Liver (tissue), 9 donors: ENCODE measurements around the gene SCAP. TPM values are rescaled to one million over a fixed set of nuclear protein-coding genes. Genes with fewer than 3 reads are reported as not detected.

Experiments
- DNase-seq: peaks from one replicate; pipeline ENCODE4 v3.0.0-alpha.2; 2017; ENCODE audit warnings: low spot score
- H3K27ac ChIP-seq, 2 donors: one replicate each; pipeline ENCODE4 v1.7.0; 2013; ENCODE audit warnings: inconsistent platforms in 2 of 2, low read length in 2 of 2, control low read depth in 1 of 2, low read depth in 1 of 2, mild to moderate bottlenecking in 1 of 2
- H3K27me3 ChIP-seq, 4 donors: one replicate each; pipeline versions ENCODE4 v1.6.1 to v1.7.0; 2013; ENCODE audit warnings: low read length in 3 of 4, inconsistent platforms in 1 of 4, mild to moderate bottlenecking in 1 of 4, moderate library complexity in 1 of 4; ENCODE audit not compliant: control insufficient read depth in 4 of 4, insufficient read depth in 4 of 4
- H3K36me3 ChIP-seq, 4 donors: one replicate each; pipeline versions ENCODE4 v1.6.1 to v1.7.0; 2013; ENCODE audit warnings: low read length in 3 of 4, mild to moderate bottlenecking in 3 of 4, low read depth in 1 of 4, moderate library complexity in 1 of 4; ENCODE audit not compliant: control insufficient read depth in 4 of 4, insufficient read depth in 3 of 4
- H3K4me1 ChIP-seq, 4 donors: one replicate each; pipeline versions ENCODE4 v1.6.1 to v1.7.0; 2013; ENCODE audit warnings: low read length in 3 of 4, mild to moderate bottlenecking in 3 of 4, moderate library complexity in 1 of 4; ENCODE audit not compliant: control insufficient read depth in 4 of 4, insufficient read depth in 4 of 4
- H3K4me3 ChIP-seq, 3 donors: one replicate each; pipeline versions ENCODE4 v1.6.1 to v1.7.0; 2013; ENCODE audit warnings: low read length in 3 of 3, control low read depth in 1 of 3, low read depth in 1 of 3, mild to moderate bottlenecking in 1 of 3
- H3K9ac ChIP-seq, 2 donors: one replicate each; pipeline ENCODE4 v1.7.0; 2013; ENCODE audit warnings: low read length in 2 of 2, mild to moderate bottlenecking in 2 of 2, moderate library complexity in 2 of 2, control low read depth in 1 of 2, low read depth in 1 of 2
- H3K9me3 ChIP-seq, 4 donors: one replicate each; pipeline versions ENCODE4 v1.6.1 to v1.7.0; 2013; ENCODE audit warnings: low read length in 3 of 4; ENCODE audit not compliant: control insufficient read depth in 4 of 4
- EGR1 ChIP-seq, 2 donors: IDR thresholded peaks; 2 replicates each; pipeline ENCODE4 v1.6.1; 2016 to 2018; ENCODE audit warnings: antibody characterized with exemption in 2 of 2, low read depth in 2 of 2
- FOXA1 ChIP-seq: IDR thresholded peaks from 2 replicates; pipeline ENCODE4 v1.6.1; 2016; ENCODE audit warnings: antibody characterized with exemption
- FOXA2 ChIP-seq: IDR thresholded peaks from 2 replicates; pipeline ENCODE4 v1.6.1; 2016; ENCODE audit warnings: antibody characterized with exemption
- GABPA ChIP-seq, 2 donors: IDR thresholded peaks in 1 of 2; conservative IDR thresholded peaks in 1 of 2; 2 replicates each; pipeline ENCODE4 v1.6.1; 2016; ENCODE audit warnings: antibody characterized with exemption in 2 of 2, mild to moderate bottlenecking in 1 of 2, moderate library complexity in 1 of 2
- HNF4A ChIP-seq, 2 donors: conservative IDR thresholded peaks; 2 replicates each; pipeline ENCODE4 v1.6.1; 2016; ENCODE audit warnings: antibody characterized with exemption in 2 of 2, mild to moderate bottlenecking in 2 of 2
- HNF4G ChIP-seq: IDR thresholded peaks from 2 replicates; pipeline ENCODE4 v1.6.1; 2016; ENCODE audit warnings: antibody characterized with exemption
- JUND ChIP-seq, 2 donors: IDR thresholded peaks; 2 replicates each; pipeline ENCODE4 v1.6.1; 2016; ENCODE audit warnings: antibody characterized with exemption in 2 of 2
- NR2F2 ChIP-seq: IDR thresholded peaks from 2 replicates; pipeline ENCODE4 v1.6.1; 2016; ENCODE audit warnings: antibody characterized with exemption
- RAD21 ChIP-seq, 2 donors: IDR thresholded peaks; 2 replicates each; pipeline ENCODE4 v1.6.1; 2016; ENCODE audit warnings: antibody characterized with exemption in 2 of 2, mild to moderate bottlenecking in 2 of 2
- RXRA ChIP-seq, 2 donors: IDR thresholded peaks; 2 replicates each; pipeline ENCODE4 v1.6.1; 2017 to 2018; ENCODE audit warnings: antibody characterized with exemption in 2 of 2, mild to moderate bottlenecking in 1 of 2
- SP1 ChIP-seq: IDR thresholded peaks from 2 replicates; pipeline ENCODE4 v1.6.1; 2018; ENCODE audit warnings: antibody characterized with exemption, mild to moderate bottlenecking
- TAF1 ChIP-seq: conservative IDR thresholded peaks from 2 replicates; pipeline ENCODE4 v1.6.1; 2016; ENCODE audit warnings: antibody characterized with exemption, mild to moderate bottlenecking
- YY1 ChIP-seq: IDR thresholded peaks from 2 replicates; pipeline ENCODE4 v1.6.1; 2016; ENCODE audit warnings: antibody characterized with exemption, mild to moderate bottlenecking
- WGBS: extraction: QIAGEN DNeasy Blood & Tissue Kit; methylation state at CpG from one replicate; pipeline ENCODE4 v1.1.7; 2013; 5-methylcytosine and 5-hydroxymethylcytosine counted together
- polyA plus RNA-seq, 2 donors: library from polyadenylated mRNA; stranded (reverse) in 1 of 2; unstranded in 1 of 2; fragments of 200-250 nt in 1 of 2; fragments of >200 nt in 1 of 2; fragmentation: Nextera tagmentation in 1 of 2; extraction: Ambion mirVana in 1 of 2; gene quantifications; one replicate each; pipeline versions ENCODE4 v1.2.1 to v1.2.3, GENCODE V29; 2013 to 2015
- total RNA-seq, 2 donors: library from RNA; depleted of rRNA; stranded (reverse); fragments of >200 nt; gene quantifications; one replicate each; pipeline ENCODE4 v1.2.3, GENCODE V29; 2014
- TF ChIP-seq, protein P1 (sequence below): fragments of 150-350 bp; IDR thresholded peaks from 2 replicates; pipeline ENCODE4 v1.5.1; 2017; ENCODE audit warnings: improper control_type of control experiment, low read depth, low read length; ENCODE audit not compliant: missing input control
- TF ChIP-seq, protein P2 (sequence below): IDR thresholded peaks from 2 replicates; pipeline ENCODE4 v1.6.1; 2016; ENCODE audit warnings: antibody characterized with exemption, mild to moderate bottlenecking
- TF ChIP-seq, protein P3 (sequence below): IDR thresholded peaks from 2 replicates; pipeline ENCODE4 v1.6.1; 2016; ENCODE audit warnings: antibody characterized with exemption
- TF ChIP-seq, protein P4 (sequence below): IDR thresholded peaks from 2 replicates; pipeline ENCODE4 v1.6.1; 2016; ENCODE audit warnings: antibody characterized with exemption
- TF ChIP-seq, protein P5 (sequence below): IDR thresholded peaks from 2 replicates; pipeline ENCODE4 v1.6.1; 2016; ENCODE audit warnings: antibody characterized with exemption
- donor health status: healthy.
- donor health status: healthy.
- donor health status: healthy.
- donor health status: healthy.
- donor health status: healthy.

SCAP gene
- total and polyA plus RNA-seq, 4 donors, result 25.9 to 84.8 (median 59.3) TPM

DNA sequence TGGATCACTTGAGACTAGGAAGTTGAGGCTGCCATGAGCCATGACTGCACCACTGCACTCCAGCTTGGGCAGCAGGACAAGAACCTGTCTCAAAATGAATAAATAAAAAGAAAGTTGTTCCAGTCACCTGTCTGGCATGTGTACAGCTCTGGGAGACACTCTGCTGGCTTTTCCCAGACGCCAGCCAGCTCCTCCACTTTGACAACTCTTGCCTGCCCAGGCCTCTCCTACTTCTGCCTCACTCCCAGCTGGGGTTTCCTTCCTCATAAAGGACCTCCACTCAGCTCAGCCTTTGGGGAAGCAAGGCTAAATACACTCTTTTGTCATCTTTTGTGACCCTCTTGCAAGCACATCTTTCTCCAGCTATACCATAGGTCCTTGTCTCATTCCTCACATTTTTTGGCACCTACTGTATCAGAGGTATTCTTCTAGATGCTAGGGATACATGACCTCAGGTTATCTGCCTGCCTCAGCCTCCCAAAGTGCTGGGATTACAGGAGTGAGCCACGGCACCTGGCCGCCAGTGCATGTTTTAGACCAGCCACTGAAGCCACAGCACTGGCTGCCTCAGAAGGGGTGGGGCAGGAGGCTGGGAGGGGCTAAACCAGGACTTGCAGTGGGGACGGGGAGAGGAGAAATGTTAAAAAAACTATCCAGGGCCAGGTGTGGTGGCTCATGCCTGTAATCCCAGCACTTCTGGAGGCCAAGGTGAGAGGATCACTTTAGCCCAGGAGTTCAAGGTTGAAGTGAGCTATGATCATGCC is 47.8 kb upstream of the SCAP start:
- H3K27me3 ChIP-seq, result no peaks in the 10 kb centered on the region
- WGBS, result 79% methylated on average over 4 of the region's 4 CpGs
- H3K4me3 ChIP-seq, result no peak overlapping the region
- H3K36me3 ChIP-seq, result no peaks in the 10 kb centered on the region
- DNase-seq, result no peak
- peaks cover 0 to 6% (median 3%) of the 10 kb centered on the region in 4 donors for H3K4me1 ChIP-seq
- H3K27ac ChIP-seq, result no peak overlapping the region
- no peak for TF ChIP-seq HNF4G
- no peak for TF ChIP-seq RAD21 (IDR thresholded peaks at IDR 0.05)
- TF ChIP-seq GABPA (IDR thresholded peaks at IDR 0.05 in 1 of 2, conservative IDR thresholded peaks at IDR 0.05 in 1 of 2), result no peak
- no peaks in the 10 kb centered on the region for H3K9me3 ChIP-seq
- H3K9ac ChIP-seq, result no peak overlapping the region

DNA sequence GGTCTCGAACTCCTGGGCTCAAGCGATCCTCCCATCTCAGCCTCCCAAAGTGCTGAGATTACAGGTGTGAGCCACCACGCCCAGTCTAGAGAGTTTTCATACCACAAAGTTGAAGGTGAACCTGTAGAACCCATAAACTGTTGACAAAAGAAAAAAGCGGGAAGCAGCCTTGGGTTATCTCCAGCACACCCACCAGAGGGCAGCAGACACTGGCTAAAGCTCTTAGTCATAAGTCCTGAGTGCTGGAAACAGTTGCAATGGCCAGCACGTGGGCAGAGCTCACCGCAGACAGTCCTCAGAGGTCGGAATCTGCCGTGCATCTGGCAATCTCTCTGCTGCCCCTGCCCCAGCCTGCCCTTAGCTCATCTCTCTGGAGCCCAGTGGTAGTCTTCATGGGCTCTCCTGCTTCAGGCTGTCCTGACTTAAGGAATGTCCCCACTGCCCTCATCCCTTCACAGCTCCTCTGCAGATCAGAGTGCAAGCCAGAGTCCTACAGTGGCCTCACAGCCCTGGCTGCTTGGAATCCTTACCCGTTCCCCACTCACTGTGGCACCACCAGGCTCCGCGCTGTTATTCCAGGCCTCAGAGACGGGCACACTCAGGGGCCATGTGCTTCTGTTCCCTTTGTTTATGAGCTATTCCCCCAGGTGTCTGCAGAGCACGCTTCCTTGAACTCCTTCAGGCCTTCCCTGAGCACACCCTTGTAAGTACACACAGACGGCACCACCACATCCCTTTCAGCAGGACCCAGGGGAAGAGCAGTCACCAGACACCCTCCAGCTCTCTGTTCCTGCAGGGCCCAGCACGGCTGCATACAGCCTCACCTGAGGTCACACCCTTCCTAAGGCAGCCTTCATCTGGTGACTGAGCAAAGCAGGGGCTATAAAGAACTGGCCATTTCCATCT is 46.6 kb upstream of the SCAP start:
- Histone ChIP-seq H3K27ac (no peak overlapping the region), H3K27me3 (no peaks in the 10 kb centered on the region), H3K4me1 (peaks cover 0 to 6% (median 3%) of the 10 kb centered on the region in 4 donors), H3K4me3 (no peak overlapping the region), H3K36me3 (no peaks in the 10 kb centered on the region), H3K9me3 (no peaks in the 10 kb centered on the region), H3K9ac (no peak overlapping the region)
- peak; percentile 80 for DNase-seq
- 34% methylated on average over 15 of the region's 15 CpGs for WGBS
- TF ChIP-seq TAF1 (no peak), SP1 (no peak), HNF4G (no peak), NR2F2 (no peak), GABPA (IDR thresholded peaks at IDR 0.05 in 1 of 2, conservative IDR thresholded peaks at IDR 0.05 in 1 of 2) (no peak), JUND (IDR thresholded peaks at IDR 0.05) (no peak), EGR1 (IDR thresholded peaks at IDR 0.05; ENCODE audit: low read depth in 2 of 2) (no peak), HNF4A (conservative IDR thresholded peaks at IDR 0.05) (peak in 1 of 2 donors; percentile 21), FOXA2 (no peak), YY1 (no peak), FOXA1 (peak; percentile 27), RAD21 (IDR thresholded peaks at IDR 0.05) (peak; percentile 99), RXRA (IDR thresholded peaks at IDR 0.05) (peak; percentile 10 to 14)
- TF ChIP-seq, protein P1, sequence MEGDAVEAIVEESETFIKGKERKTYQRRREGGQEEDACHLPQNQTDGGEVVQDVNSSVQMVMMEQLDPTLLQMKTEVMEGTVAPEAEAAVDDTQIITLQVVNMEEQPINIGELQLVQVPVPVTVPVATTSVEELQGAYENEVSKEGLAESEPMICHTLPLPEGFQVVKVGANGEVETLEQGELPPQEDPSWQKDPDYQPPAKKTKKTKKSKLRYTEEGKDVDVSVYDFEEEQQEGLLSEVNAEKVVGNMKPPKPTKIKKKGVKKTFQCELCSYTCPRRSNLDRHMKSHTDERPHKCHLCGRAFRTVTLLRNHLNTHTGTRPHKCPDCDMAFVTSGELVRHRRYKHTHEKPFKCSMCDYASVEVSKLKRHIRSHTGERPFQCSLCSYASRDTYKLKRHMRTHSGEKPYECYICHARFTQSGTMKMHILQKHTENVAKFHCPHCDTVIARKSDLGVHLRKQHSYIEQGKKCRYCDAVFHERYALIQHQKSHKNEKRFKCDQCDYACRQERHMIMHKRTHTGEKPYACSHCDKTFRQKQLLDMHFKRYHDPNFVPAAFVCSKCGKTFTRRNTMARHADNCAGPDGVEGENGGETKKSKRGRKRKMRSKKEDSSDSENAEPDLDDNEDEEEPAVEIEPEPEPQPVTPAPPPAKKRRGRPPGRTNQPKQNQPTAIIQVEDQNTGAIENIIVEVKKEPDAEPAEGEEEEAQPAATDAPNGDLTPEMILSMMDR, result peak; percentile 97
- TF ChIP-seq, protein P2, sequence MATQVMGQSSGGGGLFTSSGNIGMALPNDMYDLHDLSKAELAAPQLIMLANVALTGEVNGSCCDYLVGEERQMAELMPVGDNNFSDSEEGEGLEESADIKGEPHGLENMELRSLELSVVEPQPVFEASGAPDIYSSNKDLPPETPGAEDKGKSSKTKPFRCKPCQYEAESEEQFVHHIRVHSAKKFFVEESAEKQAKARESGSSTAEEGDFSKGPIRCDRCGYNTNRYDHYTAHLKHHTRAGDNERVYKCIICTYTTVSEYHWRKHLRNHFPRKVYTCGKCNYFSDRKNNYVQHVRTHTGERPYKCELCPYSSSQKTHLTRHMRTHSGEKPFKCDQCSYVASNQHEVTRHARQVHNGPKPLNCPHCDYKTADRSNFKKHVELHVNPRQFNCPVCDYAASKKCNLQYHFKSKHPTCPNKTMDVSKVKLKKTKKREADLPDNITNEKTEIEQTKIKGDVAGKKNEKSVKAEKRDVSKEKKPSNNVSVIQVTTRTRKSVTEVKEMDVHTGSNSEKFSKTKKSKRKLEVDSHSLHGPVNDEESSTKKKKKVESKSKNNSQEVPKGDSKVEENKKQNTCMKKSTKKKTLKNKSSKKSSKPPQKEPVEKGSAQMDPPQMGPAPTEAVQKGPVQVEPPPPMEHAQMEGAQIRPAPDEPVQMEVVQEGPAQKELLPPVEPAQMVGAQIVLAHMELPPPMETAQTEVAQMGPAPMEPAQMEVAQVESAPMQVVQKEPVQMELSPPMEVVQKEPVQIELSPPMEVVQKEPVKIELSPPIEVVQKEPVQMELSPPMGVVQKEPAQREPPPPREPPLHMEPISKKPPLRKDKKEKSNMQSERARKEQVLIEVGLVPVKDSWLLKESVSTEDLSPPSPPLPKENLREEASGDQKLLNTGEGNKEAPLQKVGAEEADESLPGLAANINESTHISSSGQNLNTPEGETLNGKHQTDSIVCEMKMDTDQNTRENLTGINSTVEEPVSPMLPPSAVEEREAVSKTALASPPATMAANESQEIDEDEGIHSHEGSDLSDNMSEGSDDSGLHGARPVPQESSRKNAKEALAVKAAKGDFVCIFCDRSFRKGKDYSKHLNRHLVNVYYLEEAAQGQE, result no peak
- TF ChIP-seq, protein P3, sequence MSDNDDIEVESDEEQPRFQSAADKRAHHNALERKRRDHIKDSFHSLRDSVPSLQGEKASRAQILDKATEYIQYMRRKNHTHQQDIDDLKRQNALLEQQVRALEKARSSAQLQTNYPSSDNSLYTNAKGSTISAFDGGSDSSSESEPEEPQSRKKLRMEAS, result peak; percentile 70
- TF ChIP-seq, protein P4, sequence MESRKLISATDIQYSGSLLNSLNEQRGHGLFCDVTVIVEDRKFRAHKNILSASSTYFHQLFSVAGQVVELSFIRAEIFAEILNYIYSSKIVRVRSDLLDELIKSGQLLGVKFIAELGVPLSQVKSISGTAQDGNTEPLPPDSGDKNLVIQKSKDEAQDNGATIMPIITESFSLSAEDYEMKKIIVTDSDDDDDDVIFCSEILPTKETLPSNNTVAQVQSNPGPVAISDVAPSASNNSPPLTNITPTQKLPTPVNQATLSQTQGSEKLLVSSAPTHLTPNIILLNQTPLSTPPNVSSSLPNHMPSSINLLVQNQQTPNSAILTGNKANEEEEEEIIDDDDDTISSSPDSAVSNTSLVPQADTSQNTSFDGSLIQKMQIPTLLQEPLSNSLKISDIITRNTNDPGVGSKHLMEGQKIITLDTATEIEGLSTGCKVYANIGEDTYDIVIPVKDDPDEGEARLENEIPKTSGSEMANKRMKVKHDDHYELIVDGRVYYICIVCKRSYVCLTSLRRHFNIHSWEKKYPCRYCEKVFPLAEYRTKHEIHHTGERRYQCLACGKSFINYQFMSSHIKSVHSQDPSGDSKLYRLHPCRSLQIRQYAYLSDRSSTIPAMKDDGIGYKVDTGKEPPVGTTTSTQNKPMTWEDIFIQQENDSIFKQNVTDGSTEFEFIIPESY, result no peak
- TF ChIP-seq, protein P5, sequence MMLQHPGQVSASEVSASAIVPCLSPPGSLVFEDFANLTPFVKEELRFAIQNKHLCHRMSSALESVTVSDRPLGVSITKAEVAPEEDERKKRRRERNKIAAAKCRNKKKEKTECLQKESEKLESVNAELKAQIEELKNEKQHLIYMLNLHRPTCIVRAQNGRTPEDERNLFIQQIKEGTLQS, result no peak
